Left hindlimb (tissue), 1 donor: ENCODE measurements around the gene ADNP.

ENCODE experiments used
- DNase-seq: peaks from one replicate; pipeline ENCODE4 v3.0.0-alpha.2; 2018

ADNP gene

DNA sequence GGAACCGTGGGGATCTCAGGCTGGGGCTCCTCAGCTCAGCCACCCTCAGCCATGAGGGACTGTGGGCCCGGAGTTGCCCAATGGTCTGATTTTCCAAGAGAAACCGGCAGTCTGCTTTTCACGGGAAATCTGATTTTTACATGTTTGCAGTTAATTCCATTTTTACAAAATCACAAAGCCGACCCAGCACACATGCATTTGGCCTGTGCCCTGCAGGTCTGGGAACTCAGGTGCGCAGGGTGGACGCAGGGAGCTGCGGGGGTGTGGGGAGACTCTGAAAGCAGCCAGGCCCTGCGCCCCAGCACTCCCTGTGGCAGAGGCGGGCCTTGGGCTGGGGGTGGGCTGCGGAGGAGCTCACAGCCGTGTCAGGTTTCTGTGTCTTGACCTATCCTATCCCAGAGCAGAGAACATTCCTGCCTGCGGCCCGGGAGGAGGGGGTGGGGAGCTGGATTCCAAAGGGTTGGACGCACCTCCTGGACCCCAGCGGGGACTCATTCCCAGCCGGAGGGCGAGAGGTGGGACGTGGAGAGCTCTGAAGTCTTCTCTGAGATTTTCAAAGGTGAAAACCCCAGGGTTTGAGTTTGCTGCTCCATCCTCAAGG is 60.6 kb downstream of the ADNP start:
- peak; percentile 77 for DNase-seq

DNA sequence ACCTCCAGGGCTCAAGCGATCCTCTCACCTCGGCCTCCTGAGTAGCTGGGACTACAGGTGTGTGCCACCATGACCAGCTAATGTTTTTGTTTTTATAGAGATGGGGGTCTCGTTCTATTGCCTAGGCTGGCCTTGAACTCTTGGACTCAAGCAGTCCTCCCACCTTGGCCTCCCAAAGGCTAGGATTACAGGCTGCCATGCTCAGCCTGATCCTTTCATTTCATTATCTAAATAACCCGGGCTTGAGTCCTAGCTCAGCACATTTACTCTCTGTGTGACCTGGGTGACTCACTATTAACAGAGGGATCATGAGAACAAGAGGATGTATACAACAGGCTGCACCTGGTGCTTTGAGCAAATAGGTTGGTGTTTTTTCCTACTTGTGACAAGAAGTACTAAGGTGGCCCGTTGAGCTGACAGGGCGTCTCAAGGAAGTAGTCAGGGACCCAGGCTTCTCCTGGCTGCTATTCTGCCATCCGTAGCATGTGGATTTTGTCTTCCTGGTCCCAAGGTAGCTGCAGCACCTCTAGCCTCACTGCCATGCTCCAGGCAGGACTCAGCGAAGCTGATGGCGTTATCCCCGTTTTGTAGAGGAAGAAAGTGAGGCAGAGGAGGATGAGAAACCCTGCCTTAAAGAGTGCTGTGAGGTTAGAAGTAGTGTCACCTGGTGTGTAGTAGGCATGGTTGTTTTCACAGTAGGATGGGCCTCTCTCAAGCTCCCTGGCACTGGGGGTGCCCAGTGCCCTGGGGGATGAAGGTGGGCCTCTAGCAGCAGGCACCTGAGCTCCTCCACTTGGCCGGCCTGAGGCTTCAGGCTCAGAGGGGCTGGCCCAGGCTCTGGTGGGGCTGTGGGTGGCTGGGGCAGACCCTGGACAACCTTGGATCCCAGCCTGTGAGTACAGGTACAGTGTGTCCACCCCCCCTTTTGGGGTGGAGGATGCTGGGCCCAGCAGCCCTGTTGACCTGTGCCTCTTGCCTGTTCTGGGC is 62.4 kb downstream of the ADNP start:
- no peak for DNase-seq

DNA sequence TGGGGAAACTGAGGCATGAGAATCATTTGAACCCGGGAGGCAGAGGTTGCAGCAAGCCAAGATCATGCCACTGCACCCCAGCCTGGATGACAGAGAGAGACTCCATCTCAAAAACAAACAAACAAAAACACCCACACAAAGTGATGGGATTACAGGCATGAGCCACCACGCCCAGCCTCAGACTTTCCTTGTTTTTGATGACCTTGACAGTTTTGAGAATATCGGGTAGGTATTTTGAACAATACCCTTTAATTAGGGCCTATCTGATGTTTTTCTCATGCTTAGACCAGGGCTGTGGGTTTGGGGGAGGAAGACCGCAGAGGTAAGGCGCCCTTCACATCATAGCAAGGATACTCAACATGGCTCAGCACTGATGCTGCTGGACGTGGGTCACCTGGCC is 63.4 kb downstream of the ADNP start:
- DNase-seq, result no peak

DNA sequence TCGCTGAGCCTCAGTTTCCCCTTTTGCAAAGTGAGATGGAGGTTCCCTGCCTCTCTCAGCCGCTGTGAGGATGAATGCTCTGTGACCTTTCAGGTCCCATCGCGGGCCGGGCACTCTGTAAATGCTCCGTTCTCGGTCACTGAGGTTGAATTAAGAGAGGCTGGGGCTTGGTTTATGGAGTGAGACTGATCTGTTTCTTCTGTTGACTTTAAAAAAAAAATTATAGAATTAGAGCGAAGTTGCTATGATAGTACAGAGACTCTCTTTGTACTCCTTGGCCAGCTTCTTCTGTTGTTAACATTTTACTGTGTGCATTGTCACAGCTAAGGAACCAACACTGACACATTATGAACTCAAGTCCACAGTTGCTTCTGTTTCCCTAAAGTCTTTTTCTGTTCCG is 64.4 kb downstream of the ADNP start:
- no peak for DNase-seq

DNA sequence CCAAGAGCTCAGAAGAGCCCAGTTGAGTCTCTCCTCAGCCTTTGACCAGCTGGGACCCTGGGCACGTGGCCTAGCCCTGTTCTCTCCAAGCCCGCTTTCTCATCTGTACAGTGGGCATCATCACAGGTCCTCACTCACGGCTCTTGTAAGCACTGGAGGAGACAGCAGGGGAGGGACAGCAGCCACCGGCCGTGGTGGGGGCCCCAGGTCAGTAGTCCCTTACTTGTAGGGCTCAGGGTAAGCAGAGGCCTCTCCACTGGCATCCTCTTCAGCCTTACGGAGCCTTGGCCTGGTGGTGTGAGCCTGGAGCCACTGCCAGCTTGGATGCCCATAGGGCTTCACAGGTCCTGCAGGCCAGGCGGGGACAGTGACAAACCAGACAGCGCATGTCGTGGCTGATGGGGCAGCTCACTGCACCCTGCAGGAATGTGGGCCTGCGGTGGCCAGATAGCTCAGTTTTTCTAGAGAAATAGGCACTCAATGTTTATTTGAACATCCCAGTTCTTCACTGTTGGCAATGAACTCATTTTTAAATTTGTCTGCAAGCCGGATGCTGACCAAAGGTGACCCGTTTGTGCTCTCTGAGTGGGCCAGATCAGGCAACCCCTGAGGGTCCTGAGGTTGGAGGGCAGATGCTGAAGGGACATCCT is 65.1 kb downstream of the ADNP start:
- DNase-seq, result no peak

DNA sequence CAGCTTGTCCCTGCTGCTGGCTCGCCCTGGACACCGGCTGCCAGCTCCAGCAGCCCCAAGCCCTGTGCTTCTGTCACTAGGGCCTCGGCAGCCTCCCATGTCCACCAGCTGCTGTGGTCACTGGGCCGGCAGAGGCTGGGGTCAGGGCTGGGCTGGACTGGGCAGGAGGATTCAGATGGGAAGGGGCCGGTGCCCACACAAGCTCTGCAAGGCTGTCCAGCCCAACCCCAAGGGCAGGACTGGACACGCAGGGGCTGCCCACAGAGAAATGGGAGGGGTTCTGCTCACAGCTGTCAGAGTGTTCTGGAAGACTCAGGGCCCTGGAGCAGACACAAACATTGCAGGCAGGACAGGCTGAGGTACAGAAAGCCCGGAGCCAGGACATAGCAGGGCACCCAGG is 65.6 kb downstream of the ADNP start:
- no peak for DNase-seq

DNA sequence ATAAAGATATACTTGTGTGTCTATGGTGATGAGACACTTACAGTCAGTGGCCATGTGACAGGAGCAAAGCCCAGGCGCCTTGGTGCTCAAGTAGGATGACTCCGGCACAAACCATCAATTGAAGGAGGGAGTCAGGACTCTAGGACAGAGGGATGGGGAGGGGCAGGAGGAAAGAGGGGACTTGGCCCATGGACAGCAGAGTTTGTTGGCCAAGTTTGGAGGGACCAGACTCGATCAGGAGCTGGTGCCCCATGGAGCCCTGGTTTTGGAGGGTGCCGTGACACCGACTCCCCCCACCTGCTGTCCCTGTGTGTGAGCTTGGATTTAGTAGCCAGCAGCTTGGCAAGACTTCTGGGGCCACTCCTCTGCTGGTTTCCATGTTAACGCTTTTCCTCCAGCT is 66.1 kb downstream of the ADNP start:
- no peak for DNase-seq

DNA sequence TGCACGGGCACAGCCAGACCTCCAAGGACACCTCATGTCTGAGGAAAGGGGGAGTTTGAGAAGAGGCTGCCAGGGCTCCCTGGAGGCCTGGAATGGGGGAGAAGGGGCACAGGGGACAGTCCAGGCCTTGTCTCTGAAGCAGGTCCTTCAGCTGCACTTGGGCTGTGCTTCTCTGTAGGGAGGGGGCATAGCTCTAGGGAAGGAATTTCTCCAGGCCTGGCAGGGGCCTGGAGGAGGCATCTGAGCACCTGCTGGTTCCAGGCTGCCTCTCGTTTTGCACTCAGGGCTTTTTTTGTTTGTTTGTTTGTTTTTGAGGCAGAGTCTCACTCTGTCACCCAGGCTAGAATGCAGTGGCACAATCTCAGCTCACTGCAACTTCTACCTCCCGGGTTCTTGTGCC is 68.7 kb downstream of the ADNP start:
- DNase-seq, result no peak

DNA sequence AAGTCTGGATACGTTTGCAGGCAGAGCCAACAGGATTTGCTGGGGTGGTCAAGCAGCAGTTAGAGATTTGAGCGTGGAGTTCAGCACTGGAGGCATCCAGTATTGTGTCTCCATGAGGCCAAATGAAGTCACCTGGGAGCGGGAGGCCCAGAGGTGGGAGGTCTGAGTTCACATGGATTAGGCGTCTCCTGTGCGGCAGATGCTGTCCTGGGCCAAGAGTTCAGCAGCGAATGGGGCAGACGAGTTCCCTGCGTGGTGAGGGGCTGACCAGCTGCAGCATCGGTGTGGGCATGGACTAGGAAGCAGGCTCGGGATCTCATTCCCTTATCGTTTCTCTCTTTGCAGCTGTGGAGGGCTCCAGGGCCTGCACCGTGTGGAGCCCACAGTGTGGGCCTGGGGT is 70.2 kb downstream of the ADNP start:
- DNase-seq, result no peak

DNA sequence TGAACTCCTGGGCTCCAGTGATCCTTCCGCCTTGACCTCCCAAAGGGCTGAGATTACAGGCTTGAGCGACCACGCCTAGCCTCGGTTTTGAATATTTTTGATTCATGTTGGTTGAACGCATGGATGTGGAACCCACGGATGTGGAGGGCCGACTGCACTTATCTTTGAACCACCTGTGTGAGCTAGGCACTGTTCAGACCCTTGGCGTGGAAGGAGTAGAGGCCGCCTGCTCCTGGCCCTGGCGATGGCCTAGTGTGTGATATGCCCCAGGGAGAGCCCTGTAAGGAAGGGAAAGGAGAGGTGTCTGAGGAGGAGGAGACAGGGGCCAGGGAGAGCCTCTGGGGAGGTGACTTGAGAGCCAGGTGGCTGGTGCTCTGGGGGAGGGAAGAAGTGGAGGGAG is 72.1 kb downstream of the ADNP start:
- DNase-seq, result no peak

DNA sequence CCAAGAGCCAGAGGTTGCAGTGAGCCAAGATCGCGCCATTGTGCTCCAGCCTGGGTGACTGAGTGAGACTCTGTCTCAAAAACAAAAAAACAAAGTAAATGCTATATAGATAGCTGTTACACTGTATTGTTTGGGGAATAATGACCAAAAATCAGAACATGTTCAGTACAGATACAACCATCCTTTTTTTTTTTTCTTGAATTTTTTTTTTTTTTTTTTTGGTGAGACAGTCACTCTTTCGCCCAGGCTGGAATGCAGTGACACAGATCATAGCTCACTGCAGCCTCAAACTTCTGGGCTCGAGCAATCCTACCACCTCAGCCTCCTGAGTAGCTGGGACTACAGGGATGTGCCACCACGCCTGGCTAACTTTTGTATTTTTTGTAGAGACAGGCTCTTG is 72.7 kb downstream of the ADNP start:
- no peak for DNase-seq

DNA sequence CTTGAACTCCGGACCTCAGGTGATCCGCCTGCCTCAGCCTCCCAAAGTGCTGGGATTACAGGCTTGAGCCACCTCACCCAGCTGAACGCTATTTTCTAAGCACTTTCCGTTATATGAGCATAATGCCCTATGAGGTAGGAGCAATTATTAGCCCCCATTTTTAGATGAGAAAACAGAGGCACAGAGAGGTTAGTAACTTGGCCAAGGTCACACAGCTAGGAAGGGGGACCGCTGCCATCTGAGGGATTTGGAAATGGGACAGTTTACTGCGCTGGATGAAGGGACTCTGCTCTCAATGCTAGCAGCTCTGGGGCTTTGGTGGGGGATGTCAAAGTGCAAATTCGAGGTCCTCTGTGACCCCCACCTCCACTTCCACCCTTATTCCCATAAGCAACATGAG is 73.9 kb downstream of the ADNP start:
- no peak for DNase-seq

DNA sequence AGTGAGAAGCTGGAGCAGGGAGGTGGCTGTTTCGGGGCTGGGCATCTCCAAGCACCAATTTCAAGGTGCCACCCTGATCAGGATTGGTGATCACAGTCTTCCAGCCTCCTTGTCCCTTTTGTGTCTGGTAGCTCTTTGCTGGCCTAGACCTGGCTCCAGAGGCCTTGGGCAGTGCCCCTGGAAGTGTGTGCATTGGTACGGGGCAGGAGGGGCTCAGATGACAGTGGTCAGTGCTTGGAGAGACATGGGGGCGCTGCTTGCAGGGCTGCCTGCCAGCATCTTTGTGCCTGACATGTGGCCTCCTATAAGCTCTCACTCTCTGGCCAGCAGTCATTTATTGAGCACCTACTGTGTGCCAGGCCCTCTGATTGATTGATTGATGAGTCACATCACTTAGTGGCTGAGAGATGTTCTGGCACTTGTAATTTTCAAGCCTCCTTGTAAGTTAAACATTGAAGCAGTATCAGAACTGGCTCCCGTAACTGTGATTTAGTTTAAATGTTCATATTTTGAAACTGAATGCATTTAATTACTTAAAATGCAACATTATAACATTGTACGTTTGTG is 74.7 kb downstream of the ADNP start:
- no peak for DNase-seq

DNA sequence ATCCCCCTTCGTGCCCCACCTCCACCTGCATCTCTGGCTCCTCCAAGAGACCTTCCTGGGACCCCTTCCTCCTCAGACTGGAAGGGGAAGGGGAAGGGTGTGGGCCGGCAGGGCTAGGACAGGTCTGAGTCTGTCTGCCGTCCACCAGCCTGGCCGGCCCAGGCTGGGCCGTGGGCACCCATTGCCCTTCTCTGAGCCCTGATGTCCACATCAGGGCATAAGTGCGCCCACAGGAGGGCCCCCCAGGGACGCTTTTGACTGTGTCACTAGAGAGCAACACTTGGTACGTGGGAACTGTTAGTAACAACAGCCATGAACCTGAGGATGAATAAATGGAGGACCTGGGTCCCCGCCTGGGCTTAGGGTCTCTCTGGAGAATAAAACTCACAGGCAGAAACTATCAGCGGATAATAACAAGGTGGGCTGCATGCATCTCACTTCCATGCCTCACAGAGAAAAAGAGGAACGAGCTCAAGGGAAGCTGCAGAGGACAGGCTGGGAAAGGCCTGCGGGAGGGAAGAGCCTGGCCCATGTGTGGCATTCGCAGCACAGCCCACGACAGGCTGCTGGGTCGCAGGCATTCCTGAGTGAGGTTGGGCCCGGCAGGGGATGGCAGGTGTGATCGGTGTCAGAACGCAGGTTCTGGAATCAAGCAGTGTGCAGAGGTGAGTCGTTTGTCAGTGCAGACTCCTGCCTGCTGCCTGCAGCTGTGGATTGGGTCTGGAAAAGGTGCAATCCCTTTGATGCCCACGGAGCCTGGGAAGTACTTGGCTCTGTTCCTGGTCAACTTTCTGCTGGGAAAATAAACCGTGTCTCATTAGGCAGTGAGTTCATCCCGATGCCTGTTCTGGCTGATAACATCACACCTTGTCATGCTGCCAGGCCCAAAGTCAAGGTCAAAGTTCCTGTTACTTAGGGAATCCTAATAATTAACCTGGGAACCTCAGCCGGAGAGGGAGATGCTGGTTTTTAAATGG is 75.5 kb downstream of the ADNP start:
- DNase-seq, result no peak

DNA sequence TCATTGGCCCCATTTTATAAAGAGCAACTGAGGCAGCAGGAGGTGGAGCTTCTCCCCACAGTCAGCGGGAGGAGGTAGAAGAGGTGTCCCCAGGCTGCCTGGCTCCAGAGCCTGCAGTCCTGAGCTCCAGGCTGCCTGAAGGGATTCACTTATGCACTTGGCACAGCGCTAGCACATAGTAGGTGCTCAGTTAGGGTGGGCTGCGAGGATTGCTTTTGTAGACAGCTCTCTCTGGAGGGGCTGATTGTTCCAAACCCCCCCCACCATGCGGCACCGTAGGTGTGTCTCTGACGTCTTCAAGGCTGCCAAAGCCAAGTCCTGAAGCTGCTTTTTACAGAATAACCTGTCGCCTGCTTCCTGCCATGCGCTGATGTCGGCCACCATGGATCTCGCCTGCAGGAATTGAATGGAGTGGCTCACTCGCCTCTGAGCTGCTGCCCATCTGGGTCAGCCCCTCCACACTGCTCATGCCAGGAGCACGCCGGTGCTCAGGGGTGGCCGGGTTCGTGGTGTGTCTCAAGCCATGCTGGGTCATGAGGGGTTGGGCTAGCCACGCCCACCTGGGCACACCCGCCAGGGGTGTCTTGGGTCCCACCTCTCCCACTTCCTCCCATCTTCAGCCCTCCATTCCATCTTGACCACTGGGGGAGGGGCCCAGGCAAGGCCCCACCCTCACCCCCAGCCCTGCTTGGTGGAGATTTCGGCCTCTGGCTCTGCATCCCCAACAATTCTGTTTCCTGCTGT is 76.6 kb downstream of the ADNP start:
- no peak for DNase-seq

DNA sequence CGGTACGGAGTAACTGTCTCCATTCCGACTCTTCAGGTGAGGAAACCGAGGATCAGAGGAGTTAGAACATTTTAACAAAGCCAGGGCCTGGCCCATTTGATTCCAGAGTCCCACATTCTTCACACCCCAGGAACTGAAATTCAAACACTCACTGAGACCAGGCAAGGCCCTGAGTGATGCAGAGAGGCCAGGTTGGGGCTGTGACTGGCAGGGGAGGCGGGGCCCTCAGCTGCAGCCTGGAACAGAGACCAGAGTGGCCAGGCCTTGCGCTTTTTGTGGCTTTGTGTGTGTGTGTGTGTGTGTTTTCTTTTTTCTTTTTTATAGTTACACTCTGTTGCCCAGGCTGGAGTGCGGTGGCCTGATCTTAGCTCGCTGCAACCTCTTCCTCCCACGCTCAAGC is 79.2 kb downstream of the ADNP start:
- no peak for DNase-seq

DNA sequence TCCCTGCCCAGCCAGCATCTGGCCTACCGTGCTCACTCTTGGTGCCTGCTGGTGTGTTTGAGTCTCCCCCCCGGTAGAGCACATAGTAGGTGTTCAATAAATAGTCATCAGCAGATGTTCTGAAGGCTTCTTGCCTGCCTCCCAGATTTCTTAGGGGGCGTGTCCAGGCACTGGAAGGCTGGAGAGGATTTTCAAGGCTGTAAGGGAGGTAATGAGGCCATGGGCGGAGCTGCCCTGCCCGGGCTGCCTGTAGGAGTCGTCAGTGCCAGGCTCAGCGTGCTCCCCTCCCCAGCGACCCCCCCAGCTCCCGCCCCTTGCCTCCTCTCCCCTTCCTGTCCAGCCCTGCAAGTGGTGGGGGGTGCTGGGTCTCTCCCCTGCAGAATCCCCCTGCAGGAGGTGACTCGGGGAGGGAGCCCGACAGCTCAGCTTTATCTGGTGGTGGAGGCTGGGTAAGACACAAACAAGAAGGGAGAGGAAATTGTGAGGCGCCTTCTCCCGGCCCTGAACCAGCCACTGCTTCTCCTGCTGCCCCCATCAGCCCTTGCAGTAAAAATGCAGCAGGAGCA is 80.4 kb downstream of the ADNP start:
- DNase-seq, result no peak

DNA sequence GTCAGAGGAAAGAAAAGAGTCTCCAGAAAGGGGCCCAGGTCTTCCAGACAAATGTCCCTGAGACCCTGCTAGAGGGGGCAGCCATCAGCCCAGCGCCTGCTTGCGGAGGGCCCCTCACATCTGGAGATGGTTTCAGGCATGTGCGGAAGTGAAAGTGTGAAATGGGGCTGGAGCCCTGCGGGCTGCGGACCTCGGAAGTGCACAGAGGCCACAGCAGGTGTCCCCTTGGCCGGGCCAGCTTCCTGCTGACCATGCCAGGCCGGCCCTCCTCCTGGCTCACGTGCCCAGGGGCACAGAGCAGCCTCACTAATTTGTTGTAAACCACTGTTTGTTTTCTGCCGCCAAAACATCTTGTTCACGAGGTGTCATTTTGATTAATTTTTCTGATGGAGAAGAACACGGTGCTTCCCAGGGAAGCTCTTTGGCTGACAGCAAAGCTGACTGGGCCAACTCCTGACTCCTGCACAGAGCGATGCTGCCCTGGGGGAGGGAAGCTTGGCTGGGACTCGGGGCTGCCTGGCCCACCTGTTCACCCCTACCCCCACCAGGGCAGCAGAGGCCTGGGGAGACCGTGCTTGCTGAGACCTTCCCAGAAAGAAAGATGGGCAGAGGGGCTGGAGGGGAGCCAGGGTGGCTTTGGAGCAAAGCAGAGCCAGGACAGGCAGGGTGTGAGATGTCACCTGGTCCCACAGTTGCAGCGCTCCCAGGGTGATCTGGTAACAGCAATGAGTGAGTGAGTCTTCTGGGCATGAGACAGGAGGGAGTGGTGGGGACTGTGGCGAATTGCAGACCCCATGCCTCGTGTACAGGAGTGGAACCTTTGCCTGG is 82.2 kb downstream of the ADNP start:
- DNase-seq, result no peak

DNA sequence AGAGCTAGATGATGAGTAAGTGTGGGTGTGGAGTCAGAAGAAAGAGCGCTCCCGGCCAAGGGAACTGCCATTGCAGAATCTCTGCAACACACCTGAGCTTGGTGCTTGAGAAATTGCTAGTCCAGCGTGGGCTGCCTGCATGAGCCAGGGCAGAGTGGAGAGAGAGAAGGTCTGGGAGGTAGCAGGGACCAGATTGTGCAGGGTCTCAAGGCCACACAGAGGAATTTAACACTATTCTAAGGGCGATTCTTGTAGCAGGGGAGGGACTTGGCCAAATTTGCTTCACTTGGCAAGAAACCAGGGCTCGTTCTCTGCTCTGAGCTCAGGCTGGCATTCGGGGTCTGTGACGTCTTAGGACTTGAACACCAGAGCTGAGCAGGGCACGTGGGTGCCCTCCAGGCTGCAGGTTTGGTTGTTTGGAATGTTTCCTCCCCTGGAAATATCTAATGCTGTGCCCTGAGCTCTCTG is 82.9 kb downstream of the ADNP start:
- DNase-seq, result no peak

DNA sequence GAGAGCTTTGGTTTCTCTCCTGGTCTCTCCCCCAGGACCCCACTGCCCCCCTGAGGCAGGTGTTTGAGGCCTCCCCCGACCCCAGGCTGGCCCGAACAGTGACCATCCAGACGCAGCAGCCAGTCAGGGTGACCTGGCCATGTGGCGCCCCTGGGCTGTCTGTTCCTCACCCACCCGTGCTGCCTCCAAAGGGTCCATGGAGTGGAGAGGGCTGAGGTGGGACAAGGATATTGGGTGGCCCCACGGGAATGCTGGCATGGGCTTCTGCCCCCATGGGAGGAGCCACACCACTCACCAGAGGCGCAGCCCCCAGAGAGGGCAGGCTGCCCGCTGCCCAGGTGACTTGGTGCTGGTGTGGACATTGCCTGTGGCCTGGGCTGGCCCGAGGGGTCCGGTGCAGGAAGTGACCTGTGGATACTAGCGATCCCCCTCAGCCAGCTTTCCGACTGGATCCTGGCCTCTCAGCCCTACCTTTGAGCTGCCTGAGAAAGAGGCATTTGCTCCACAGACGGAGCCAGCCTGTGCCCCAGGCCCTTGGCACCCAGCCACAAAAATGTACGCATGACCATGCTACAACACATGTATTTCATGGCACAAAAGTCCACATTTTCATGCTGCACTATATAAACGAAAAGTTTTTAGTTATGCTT is 85.5 kb downstream of the ADNP start:
- DNase-seq, result no peak
